ENCODE data around the gene ZNG1B.
"Not testable (repeated sequence)": the region's sequence is repeated elsewhere in the genome, so short reads cannot be mapped to it uniquely, and the experiment has no call there.

GRCh38 chr2:113528904-113529303 lies 91.4 kb downstream of the ZNG1B start:
- TF ChIP-seq, protein P1, sequence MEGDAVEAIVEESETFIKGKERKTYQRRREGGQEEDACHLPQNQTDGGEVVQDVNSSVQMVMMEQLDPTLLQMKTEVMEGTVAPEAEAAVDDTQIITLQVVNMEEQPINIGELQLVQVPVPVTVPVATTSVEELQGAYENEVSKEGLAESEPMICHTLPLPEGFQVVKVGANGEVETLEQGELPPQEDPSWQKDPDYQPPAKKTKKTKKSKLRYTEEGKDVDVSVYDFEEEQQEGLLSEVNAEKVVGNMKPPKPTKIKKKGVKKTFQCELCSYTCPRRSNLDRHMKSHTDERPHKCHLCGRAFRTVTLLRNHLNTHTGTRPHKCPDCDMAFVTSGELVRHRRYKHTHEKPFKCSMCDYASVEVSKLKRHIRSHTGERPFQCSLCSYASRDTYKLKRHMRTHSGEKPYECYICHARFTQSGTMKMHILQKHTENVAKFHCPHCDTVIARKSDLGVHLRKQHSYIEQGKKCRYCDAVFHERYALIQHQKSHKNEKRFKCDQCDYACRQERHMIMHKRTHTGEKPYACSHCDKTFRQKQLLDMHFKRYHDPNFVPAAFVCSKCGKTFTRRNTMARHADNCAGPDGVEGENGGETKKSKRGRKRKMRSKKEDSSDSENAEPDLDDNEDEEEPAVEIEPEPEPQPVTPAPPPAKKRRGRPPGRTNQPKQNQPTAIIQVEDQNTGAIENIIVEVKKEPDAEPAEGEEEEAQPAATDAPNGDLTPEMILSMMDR (IDR thresholded peaks at IDR 0.05), result not testable (repeated sequence)
- TF ChIP-seq POLR2A (IDR thresholded peaks at IDR 0.05), result not testable (repeated sequence)

Data from testis (tissue), 2 donors.